ENCODE results near the gene ZFP62. TPM values are rescaled to one million over a fixed set of nuclear protein-coding genes. Genes with fewer than 3 reads are reported as not detected.

ZFP62 gene
- total RNA-seq, 1 experiment from 2014 or later, result 34.4 TPM

DNA sequence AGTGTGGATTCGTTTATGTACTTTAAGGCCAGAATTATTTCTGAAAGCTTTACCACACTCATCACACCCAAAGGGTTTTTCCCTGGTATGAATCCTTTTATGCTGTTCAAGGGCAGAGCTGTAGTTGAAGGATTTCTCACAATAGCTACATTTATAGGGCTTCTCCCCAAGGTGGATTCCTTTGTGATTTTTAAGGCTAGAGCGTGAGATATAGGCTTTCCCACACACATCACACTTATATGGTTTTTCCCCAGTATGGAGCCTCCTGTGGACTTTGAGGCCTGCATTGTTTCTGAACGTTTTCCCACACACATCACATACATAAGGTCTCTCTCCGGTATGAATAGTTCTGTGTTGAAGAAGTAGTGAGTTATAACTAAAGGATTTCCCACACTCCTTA lies 11.2 kb downstream of the ZFP62 start:
- Mint-ChIP-seq H3K9me3 (ENCODE audit: unreplicated experiment) (peaks cover 24% of the 10 kb centered on the region), H3K4me1 (ENCODE audit: low read depth, unreplicated experiment) (no peaks in the 10 kb centered on the region), H3K27me3 (ENCODE audit: insufficient read depth, unreplicated experiment) (no peaks in the 10 kb centered on the region), H3K4me3 (ENCODE audit: unreplicated experiment) (no peak overlapping the region), H3K27ac (ENCODE audit: unreplicated experiment) (no peak overlapping the region), H3K36me3 (ENCODE audit: insufficient read depth, unreplicated experiment) (peaks cover 57% of the 10 kb centered on the region)
- H3K36me3 ChIP-seq (ENCODE audit: control insufficient read depth, insufficient read depth, low read length), result peaks cover 26% of the 10 kb centered on the region
- DNase-seq, result no peak
- no peak overlapping the region for H3K4me3 ChIP-seq (ENCODE audit: low read depth, low read length)
- ChIA-PET POLR2A (interaction anchor here (0.5 kb wide), 1 partner anchor 10 kb away, joined by 5 read pairs; no protein-coding TSS in a partner anchor), CTCF (no interaction called here)
- TF ChIP-seq, protein P1, sequence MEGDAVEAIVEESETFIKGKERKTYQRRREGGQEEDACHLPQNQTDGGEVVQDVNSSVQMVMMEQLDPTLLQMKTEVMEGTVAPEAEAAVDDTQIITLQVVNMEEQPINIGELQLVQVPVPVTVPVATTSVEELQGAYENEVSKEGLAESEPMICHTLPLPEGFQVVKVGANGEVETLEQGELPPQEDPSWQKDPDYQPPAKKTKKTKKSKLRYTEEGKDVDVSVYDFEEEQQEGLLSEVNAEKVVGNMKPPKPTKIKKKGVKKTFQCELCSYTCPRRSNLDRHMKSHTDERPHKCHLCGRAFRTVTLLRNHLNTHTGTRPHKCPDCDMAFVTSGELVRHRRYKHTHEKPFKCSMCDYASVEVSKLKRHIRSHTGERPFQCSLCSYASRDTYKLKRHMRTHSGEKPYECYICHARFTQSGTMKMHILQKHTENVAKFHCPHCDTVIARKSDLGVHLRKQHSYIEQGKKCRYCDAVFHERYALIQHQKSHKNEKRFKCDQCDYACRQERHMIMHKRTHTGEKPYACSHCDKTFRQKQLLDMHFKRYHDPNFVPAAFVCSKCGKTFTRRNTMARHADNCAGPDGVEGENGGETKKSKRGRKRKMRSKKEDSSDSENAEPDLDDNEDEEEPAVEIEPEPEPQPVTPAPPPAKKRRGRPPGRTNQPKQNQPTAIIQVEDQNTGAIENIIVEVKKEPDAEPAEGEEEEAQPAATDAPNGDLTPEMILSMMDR (IDR thresholded peaks at IDR 0.05; ENCODE audit: insufficient read depth in 1 of 2, low read depth in 1 of 2, low read length in 1 of 2, severe bottlenecking in 1 of 2, unreplicated experiment in 1 of 2), result no peak
- BruUV-seq (replicated peaks), result no TSS peak
- H3K4me1 ChIP-seq, result no peaks in the 10 kb centered on the region
- H3K27me3 ChIP-seq (replicated peaks; ENCODE audit: control insufficient read depth, insufficient read depth, low read length), result no peaks in the 10 kb centered on the region
- intact Hi-C loops (cut with micrococcal nuclease; ENCODE audit: unreplicated experiment), result no loop called here
- peaks cover 29% of the 10 kb centered on the region for H3K9me3 ChIP-seq

DNA sequence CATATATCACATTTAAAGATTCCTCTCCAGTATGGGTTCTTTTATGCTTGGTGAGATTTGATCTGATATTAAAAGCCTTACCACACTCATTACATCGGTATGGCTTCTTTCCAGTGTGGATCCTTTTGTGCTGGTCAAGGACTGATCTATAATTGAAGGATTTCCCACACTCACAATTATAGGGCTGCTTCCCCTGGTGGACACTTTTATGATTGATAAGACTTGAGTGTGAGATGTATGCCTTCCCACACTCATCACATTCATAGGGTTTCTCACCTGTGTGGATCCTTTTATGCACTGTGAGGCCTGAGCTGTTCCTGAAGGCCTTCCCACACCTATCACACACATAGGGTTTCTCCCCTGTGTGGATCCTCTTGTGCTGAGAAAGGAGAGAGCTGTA lies 12.2 kb downstream of the ZFP62 start:
- CTCF ChIA-PET, result no interaction called here
- Mint-ChIP-seq H3K9me3 (ENCODE audit: unreplicated experiment) (peaks cover 24% of the 10 kb centered on the region), H3K4me1 (ENCODE audit: low read depth, unreplicated experiment) (no peaks in the 10 kb centered on the region), H3K27me3 (ENCODE audit: insufficient read depth, unreplicated experiment) (no peaks in the 10 kb centered on the region), H3K36me3 (ENCODE audit: insufficient read depth, unreplicated experiment) (peaks cover 57% of the 10 kb centered on the region), H3K27ac (ENCODE audit: unreplicated experiment) (no peak overlapping the region), H3K4me3 (ENCODE audit: unreplicated experiment) (no peak overlapping the region)
- no TSS peak for BruUV-seq (replicated peaks)
- intact Hi-C loops (cut with micrococcal nuclease; ENCODE audit: unreplicated experiment), result no loop called here
- H3K9me3 ChIP-seq, result peaks cover 29% of the 10 kb centered on the region
- H3K4me1 ChIP-seq, result no peaks in the 10 kb centered on the region
- peaks cover 26% of the 10 kb centered on the region for H3K36me3 ChIP-seq (ENCODE audit: control insufficient read depth, insufficient read depth, low read length)
- no peaks in the 10 kb centered on the region for H3K27me3 ChIP-seq (replicated peaks; ENCODE audit: control insufficient read depth, insufficient read depth, low read length)
- POLR2A ChIA-PET, result no interaction called here
- no peak for DNase-seq
- TF ChIP-seq, protein P1 (IDR thresholded peaks at IDR 0.05; ENCODE audit: insufficient read depth in 1 of 2, low read depth in 1 of 2, low read length in 1 of 2, severe bottlenecking in 1 of 2, unreplicated experiment in 1 of 2), result no peak
- no peak overlapping the region for H3K4me3 ChIP-seq (ENCODE audit: low read depth, low read length)

DNA sequence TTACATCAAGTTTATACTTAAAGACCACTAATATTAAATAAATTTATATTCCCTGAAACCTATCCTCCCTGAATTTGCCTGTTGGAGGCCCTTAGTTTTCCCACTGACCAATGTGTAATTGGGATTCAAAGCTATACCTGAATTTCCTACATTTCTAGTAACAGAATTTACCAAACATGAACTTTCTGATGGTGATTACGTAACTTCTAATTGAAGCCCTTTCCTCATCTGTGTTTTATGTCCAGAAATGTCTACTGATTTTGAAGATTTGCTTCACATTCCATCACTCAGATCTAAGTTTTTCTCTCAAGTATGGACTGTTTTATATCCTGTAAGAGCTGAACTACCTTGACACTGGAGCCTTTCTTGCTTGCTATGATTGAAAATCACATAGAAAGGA lies 12.8 kb downstream of the ZFP62 start:
- no TSS peak for BruUV-seq (replicated peaks)
- H3K4me1 ChIP-seq, result no peaks in the 10 kb centered on the region
- H3K9me3 ChIP-seq, result peaks cover 29% of the 10 kb centered on the region
- Mint-ChIP-seq H3K27ac (ENCODE audit: unreplicated experiment) (no peak overlapping the region), H3K9me3 (ENCODE audit: unreplicated experiment) (peaks cover 24% of the 10 kb centered on the region), H3K4me3 (ENCODE audit: unreplicated experiment) (no peak overlapping the region), H3K4me1 (ENCODE audit: low read depth, unreplicated experiment) (no peaks in the 10 kb centered on the region), H3K27me3 (ENCODE audit: insufficient read depth, unreplicated experiment) (no peaks in the 10 kb centered on the region), H3K36me3 (ENCODE audit: insufficient read depth, unreplicated experiment) (peaks cover 57% of the 10 kb centered on the region)
- peaks cover 26% of the 10 kb centered on the region for H3K36me3 ChIP-seq (ENCODE audit: control insufficient read depth, insufficient read depth, low read length)
- no peak for DNase-seq
- POLR2A ChIA-PET, result no interaction called here
- TF ChIP-seq, protein P1 (IDR thresholded peaks at IDR 0.05; ENCODE audit: insufficient read depth in 1 of 2, low read depth in 1 of 2, low read length in 1 of 2, severe bottlenecking in 1 of 2, unreplicated experiment in 1 of 2), result no peak
- H3K27me3 ChIP-seq (replicated peaks; ENCODE audit: control insufficient read depth, insufficient read depth, low read length), result no peaks in the 10 kb centered on the region
- H3K4me3 ChIP-seq (ENCODE audit: low read depth, low read length), result no peak overlapping the region
- CTCF ChIA-PET, result no interaction called here
- intact Hi-C loops (cut with micrococcal nuclease; ENCODE audit: unreplicated experiment), result no loop called here

Data from Caco-2 (cell line).